GM19452 (cell line): ENCODE data around the gene ZNF527.
"Not testable (repeated sequence)": the region's sequence is repeated elsewhere in the genome, so short reads cannot be mapped to it uniquely, and the experiment has no call there.

Experiments
- ATAC-seq: cut with Tn5 transposase; IDR thresholded peaks from one replicate; pipeline ENCODE4 v1.9.1; 2021; ENCODE audit not compliant: unreplicated experiment

ZNF527 gene

GRCh38 chr19:37370880-37371661 is at the start of gene ZNF527:
ZNF527 (plus strand) TSS chr19:37371099; CDS start chr19:37374199, 3,100 bp downstream.
- ATAC-seq, result peak; percentile 93

GRCh38 chr19:37329686-37330085 is 41.2 kb upstream of the ZNF527 start:
- no peak for ATAC-seq

GRCh38 chr19:37332839-37333238 is 38.1 kb upstream of the ZNF527 start:
- no peak for ATAC-seq

- ATAC-seq, result no peak
Observed at GRCh38 chr19:37333457-37333856, 37.4 kb upstream of the ZNF527 start.

- peak; percentile 95 for ATAC-seq
Observed at GRCh38 chr19:37334179-37335071, 36.5 kb upstream of the ZNF527 start.

- ATAC-seq, result no peak
Observed at GRCh38 chr19:37342753-37343152, 28.1 kb upstream of the ZNF527 start.

- ATAC-seq, result no peak
Observed at GRCh38 chr19:37346091-37346490, 24.8 kb upstream of the ZNF527 start.

GRCh38 chr19:37348060-37348459 is 22.8 kb upstream of the ZNF527 start:
- no peak for ATAC-seq

- no peak for ATAC-seq
Observed at GRCh38 chr19:37353968-37354367, 16.9 kb upstream of the ZNF527 start.

- ATAC-seq, result no peak
Observed at GRCh38 chr19:37355901-37356300, 15.0 kb upstream of the ZNF527 start.

GRCh38 chr19:37361994-37362393 is 8.9 kb upstream of the ZNF527 start:
- no peak for ATAC-seq

GRCh38 chr19:37362733-37363132 is 8.2 kb upstream of the ZNF527 start:
- no peak for ATAC-seq

- ATAC-seq, result peak; percentile 24
Observed at GRCh38 chr19:37370386-37370879, 466 bp upstream of the ZNF527 start.

- ATAC-seq, result no peak
Observed at GRCh38 chr19:37389234-37389633, 18.3 kb downstream of the ZNF527 start.

- ATAC-seq, result not testable (repeated sequence)
Observed at GRCh38 chr19:37391399-37391798, 20.5 kb downstream of the ZNF527 start.

- no peak for ATAC-seq
Observed at GRCh38 chr19:37401078-37401477, 30.2 kb downstream of the ZNF527 start.

GRCh38 chr19:37403403-37403802 is 32.5 kb downstream of the ZNF527 start:
- no peak for ATAC-seq

GRCh38 chr19:37406140-37406846 is 35.4 kb downstream of the ZNF527 start:
- not testable (repeated sequence) for ATAC-seq

- no peak for ATAC-seq
Observed at GRCh38 chr19:37412700-37413099, 41.8 kb downstream of the ZNF527 start.

- no peak for ATAC-seq
Observed at GRCh38 chr19:37413313-37414084, 42.6 kb downstream of the ZNF527 start.
